Fibroblast of lung (primary cell): Measurements from ENCODE around the gene PPP1R9B. TPM values are rescaled to one million over a fixed set of nuclear protein-coding genes. Genes with fewer than 3 reads are reported as not detected.

Source experiments
- DNase-seq, 2 donors: peaks; one replicate each; pipeline versions ENCODE4 v3.0.0 to v3.0.0-alpha.2; 2010; ENCODE audit warnings: low read depth in 2 of 2
- H2AFZ ChIP-seq: 2 replicates; pipeline ENCODE4 v1.5.1; 2012; ENCODE audit warnings: low read length, control low read depth, inconsistent platforms
- H3K27ac ChIP-seq: 2 replicates; pipeline ENCODE4 v1.5.1; 2011; ENCODE audit warnings: low read length, control low read depth; ENCODE audit not compliant: insufficient read depth
- H3K27me3 ChIP-seq: 2 replicates; pipeline ENCODE4 v1.5.1; 2011; ENCODE audit warnings: mild to moderate bottlenecking, low read length; ENCODE audit not compliant: control insufficient read depth, insufficient read depth
- H3K36me3 ChIP-seq: 2 replicates; pipeline ENCODE4 v1.5.1; 2011; ENCODE audit warnings: low read length; ENCODE audit not compliant: control insufficient read depth, insufficient read depth
- H3K4me1 ChIP-seq: 2 replicates; pipeline ENCODE4 v1.5.1; 2011; ENCODE audit warnings: low read length; ENCODE audit not compliant: control insufficient read depth, insufficient read depth; ENCODE audit errors: extremely low read depth
- H3K4me2 ChIP-seq: 2 replicates; pipeline ENCODE4 v1.5.1; 2011; ENCODE audit warnings: low read length, control low read depth; ENCODE audit not compliant: insufficient read depth; ENCODE audit errors: extremely low read depth
- H3K4me3 ChIP-seq, 4 experiments: fragments of 200-600 bp in 1 of 4; sonication (generic) in 1 of 4; replicated peaks in 1 of 4; 2 replicates each; pipeline ENCODE4 v1.5.1; 2011 to 2016; ENCODE audit warnings: low read length in 4 of 4, low read depth in 3 of 4, mild to moderate bottlenecking in 3 of 4, control low read depth in 2 of 4, inconsistent platforms in 1 of 4, mixed read lengths in 1 of 4; ENCODE audit not compliant: insufficient read depth in 1 of 4; ENCODE audit errors: control extremely low read depth in 1 of 4
- H3K79me2 ChIP-seq: 2 replicates; pipeline ENCODE4 v1.5.1; 2012; ENCODE audit warnings: mild to moderate bottlenecking, low read length, inconsistent platforms; ENCODE audit not compliant: control insufficient read depth, insufficient read depth
- H3K9ac ChIP-seq: 2 replicates; pipeline ENCODE4 v1.5.1; 2011; ENCODE audit warnings: mild to moderate bottlenecking, low read length, control low read depth; ENCODE audit not compliant: insufficient read depth
- H3K9me3 ChIP-seq: 2 replicates; pipeline ENCODE4 v1.5.1; 2012; ENCODE audit warnings: low read depth, low read length; ENCODE audit not compliant: control insufficient read depth, insufficient read depth
- H4K20me1 ChIP-seq: 2 replicates; pipeline ENCODE4 v1.5.1; 2011; ENCODE audit warnings: low read length; ENCODE audit not compliant: control insufficient read depth, insufficient read depth; ENCODE audit errors: extremely low read depth
- EZH2 ChIP-seq: IDR thresholded peaks from 2 replicates; pipeline ENCODE4 v1.5.1; 2012; ENCODE audit warnings: low read length, control low read depth, mild to moderate bottlenecking; ENCODE audit errors: missing control alignments
- polyA plus RNA-seq, 2 donors: library from polyadenylated mRNA; depleted of rRNA in 1 of 2; stranded (reverse) in 1 of 2; unstranded in 1 of 2; fragments of >200 nt; gene quantifications; 2 replicates each; pipeline ENCODE4 v1.2.1, GENCODE V29; 2011 to 2012; ENCODE audit warnings: missing spikeins in 1 of 2
- total RNA-seq: library from RNA; depleted of rRNA; stranded (reverse); fragments of >200 nt; gene quantifications from 2 replicates; pipeline ENCODE4 v1.2.1, GENCODE V29; 2014
- TF ChIP-seq, protein P1 (sequence below), 2 donors: IDR thresholded peaks in 1 of 2; conservative IDR thresholded peaks in 1 of 2; 1 replicate in 1 of 2; 2 replicates in 1 of 2; pipeline ENCODE4 v1.5.1; 2011 to 2012; ENCODE audit warnings: low read length in 2 of 2, control low read depth in 1 of 2, inconsistent platforms in 1 of 2, low read depth in 1 of 2, mild to moderate bottlenecking in 1 of 2

PPP1R9B gene
- total and polyA plus RNA-seq, 2 donors (not counting 1 experiment from before 2014, with no cell fraction given), result 22.1 to 41.5 TPM

DNA sequence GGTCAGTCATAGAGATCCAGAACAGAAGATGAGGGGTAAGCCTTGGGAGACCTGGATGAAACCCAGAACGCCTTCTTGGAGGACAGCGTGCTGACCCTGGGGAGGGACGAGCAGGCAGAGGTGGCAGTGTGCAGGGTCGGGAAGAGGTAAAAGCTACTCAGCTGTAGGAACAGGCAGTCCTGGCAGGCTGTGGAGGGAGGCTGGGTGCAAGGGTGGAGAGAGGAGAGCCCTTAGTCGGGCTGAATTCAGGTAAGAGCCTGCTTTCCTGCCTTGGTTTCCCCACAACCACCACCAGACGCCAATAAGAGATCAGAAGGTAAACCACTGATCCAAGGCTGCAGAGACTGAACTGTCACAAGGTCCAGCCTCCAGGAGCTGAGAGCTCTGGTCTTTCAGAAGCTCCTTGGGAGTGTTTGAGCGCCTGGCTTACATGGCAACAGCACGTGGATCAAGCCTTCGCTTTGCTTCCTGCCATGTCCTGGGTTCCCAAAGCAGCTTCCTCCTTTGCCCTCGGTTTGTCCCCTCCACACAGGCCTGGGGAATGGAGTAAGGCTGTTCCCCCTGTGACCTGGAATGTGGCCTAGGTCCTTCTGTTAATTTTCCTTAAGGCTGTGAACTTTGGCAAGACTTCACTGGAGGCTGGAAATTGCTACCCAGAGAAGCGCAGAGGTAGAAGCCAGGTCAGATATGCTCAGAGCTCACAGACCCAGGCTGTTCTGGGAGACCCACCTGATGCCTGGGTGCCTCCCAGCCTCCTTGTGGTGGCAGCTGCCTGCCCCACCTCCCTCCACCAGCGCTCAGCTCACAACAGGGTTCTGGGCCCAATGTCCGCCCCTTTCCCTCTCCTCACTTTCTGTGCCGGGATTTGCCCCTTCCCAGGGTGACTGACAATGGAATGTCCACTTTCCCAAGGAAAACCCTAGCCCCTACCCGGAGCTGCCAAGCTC, 59.2 kb downstream of the PPP1R9B start:
- no peak overlapping the region for H3K27ac ChIP-seq
- H4K20me1 ChIP-seq, result no peaks in the 10 kb centered on the region
- H3K27me3 ChIP-seq, result no peaks in the 10 kb centered on the region
- no peak overlapping the region for H3K9ac ChIP-seq
- peaks cover 25% of the 10 kb centered on the region for H3K36me3 ChIP-seq
- no peaks in the 10 kb centered on the region for H3K79me2 ChIP-seq
- no peak overlapping the region for H3K4me3 ChIP-seq
- no peak overlapping the region for H3K4me2 ChIP-seq
- TF ChIP-seq, protein P1, sequence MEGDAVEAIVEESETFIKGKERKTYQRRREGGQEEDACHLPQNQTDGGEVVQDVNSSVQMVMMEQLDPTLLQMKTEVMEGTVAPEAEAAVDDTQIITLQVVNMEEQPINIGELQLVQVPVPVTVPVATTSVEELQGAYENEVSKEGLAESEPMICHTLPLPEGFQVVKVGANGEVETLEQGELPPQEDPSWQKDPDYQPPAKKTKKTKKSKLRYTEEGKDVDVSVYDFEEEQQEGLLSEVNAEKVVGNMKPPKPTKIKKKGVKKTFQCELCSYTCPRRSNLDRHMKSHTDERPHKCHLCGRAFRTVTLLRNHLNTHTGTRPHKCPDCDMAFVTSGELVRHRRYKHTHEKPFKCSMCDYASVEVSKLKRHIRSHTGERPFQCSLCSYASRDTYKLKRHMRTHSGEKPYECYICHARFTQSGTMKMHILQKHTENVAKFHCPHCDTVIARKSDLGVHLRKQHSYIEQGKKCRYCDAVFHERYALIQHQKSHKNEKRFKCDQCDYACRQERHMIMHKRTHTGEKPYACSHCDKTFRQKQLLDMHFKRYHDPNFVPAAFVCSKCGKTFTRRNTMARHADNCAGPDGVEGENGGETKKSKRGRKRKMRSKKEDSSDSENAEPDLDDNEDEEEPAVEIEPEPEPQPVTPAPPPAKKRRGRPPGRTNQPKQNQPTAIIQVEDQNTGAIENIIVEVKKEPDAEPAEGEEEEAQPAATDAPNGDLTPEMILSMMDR (conservative IDR thresholded peaks at IDR 0.05 in 1 of 2, IDR thresholded peaks at IDR 0.05 in 1 of 2; ENCODE audit: low read depth in 1 of 2, low read length in 2 of 2), result no peak
- TF ChIP-seq EZH2, result no peak
- no peaks in the 10 kb centered on the region for H3K9me3 ChIP-seq
- H2AFZ ChIP-seq, result no peak overlapping the region
- DNase-seq, result no peak
- peaks cover 11% of the 10 kb centered on the region for H3K4me1 ChIP-seq

DNA sequence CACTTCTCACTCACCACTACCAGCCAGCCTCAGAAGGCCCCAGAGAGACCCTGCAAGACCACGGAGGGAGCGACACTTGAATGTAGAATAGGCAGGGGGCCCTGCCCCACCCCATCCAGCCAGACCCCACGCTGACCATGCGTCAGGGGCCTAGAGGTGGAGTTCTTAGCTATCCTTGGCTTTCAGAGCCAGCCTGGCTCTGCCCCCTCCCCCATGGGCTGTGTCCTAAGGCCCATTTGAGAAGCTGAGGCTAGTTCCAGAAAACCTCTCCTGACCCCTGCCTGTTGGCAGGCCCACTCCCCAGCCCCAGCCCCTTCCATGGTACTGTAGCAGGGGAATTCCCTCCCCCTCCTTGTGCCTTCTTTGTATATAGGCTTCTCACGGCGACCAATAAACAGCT, 60.4 kb downstream of the PPP1R9B start:
- Histone ChIP-seq H3K27me3 (no peaks in the 10 kb centered on the region), H2AFZ (no peak overlapping the region), H3K4me3 (no peak overlapping the region), H3K9me3 (no peaks in the 10 kb centered on the region), H3K9ac (no peak overlapping the region), H3K4me2 (no peak overlapping the region), H3K4me1 (peaks cover 5% of the 10 kb centered on the region), H3K27ac (no peak overlapping the region), H4K20me1 (no peaks in the 10 kb centered on the region), H3K79me2 (no peaks in the 10 kb centered on the region), H3K36me3 (peaks cover 25% of the 10 kb centered on the region)
- TF ChIP-seq, protein P1 (conservative IDR thresholded peaks at IDR 0.05 in 1 of 2, IDR thresholded peaks at IDR 0.05 in 1 of 2; ENCODE audit: low read depth in 1 of 2, low read length in 2 of 2), result no peak
- no peak for TF ChIP-seq EZH2
- DNase-seq, result no peak

DNA sequence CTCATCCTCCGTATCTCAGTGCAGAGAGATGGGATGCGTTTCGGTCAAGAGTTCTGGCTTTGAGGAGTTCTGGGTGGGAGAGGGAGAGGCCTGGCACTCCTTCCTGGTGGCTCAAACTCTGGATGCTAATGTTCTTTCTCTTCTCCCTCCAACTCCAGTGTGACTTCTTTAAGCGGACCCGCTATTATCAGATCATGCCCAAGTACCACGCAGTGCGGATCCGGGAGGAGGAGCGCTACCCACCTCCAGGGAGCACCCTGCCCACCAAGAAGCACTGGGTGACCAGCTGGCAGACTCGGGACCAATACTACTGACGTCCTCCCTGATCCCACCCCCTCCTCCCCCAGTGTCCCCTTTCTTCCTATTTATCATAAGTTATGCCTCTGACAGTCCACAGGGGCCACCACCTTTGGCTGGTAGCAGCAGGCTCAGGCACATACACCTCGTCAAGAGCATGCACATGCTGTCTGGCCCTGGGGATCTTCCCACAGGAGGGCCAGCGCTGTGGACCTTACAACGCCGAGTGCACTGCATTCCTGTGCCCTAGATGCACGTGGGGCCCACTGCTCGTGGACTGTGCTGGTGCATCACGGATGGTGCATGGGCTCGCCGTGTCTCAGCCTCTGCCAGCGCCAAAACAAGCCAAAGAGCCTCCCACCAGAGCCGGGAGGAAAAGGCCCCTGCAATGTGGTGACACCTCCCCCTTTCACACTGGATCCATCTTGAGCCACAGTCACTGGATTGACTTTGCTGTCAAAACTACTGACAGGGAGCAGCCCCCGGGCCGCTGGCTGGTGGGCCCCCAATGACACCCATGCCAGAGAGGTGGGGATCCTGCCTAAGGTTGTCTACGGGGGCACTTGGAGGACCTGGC, 61.3 kb downstream of the PPP1R9B start:
- no peak overlapping the region for H3K4me3 ChIP-seq
- peaks cover 25% of the 10 kb centered on the region for H3K36me3 ChIP-seq
- H3K79me2 ChIP-seq, result no peaks in the 10 kb centered on the region
- no peaks in the 10 kb centered on the region for H3K4me1 ChIP-seq
- no peaks in the 10 kb centered on the region for H4K20me1 ChIP-seq
- H3K27me3 ChIP-seq, result no peaks in the 10 kb centered on the region
- H3K4me2 ChIP-seq, result no peak overlapping the region
- no peak overlapping the region for H3K27ac ChIP-seq
- H3K9ac ChIP-seq, result no peak overlapping the region
- no peak overlapping the region for H2AFZ ChIP-seq
- DNase-seq, result no peak
- TF ChIP-seq, protein P1 (conservative IDR thresholded peaks at IDR 0.05 in 1 of 2, IDR thresholded peaks at IDR 0.05 in 1 of 2; ENCODE audit: low read depth in 1 of 2, low read length in 2 of 2), result no peak
- no peak for TF ChIP-seq EZH2
- no peaks in the 10 kb centered on the region for H3K9me3 ChIP-seq
